ENCODE measurements around the gene ATP6V1G1.

GRCh38 chr9:114614373-114614772 is 26.8 kb downstream of the ATP6V1G1 start:
- TF ChIP-seq NPAS2 (CRISPR knock-in tag; IDR thresholded peaks at IDR 0.05; ENCODE audit: borderline replicate concordance), result no peak
- no peak for TF ChIP-seq EP300 (IDR thresholded peaks at IDR 0.05)
- TF ChIP-seq, protein P1, sequence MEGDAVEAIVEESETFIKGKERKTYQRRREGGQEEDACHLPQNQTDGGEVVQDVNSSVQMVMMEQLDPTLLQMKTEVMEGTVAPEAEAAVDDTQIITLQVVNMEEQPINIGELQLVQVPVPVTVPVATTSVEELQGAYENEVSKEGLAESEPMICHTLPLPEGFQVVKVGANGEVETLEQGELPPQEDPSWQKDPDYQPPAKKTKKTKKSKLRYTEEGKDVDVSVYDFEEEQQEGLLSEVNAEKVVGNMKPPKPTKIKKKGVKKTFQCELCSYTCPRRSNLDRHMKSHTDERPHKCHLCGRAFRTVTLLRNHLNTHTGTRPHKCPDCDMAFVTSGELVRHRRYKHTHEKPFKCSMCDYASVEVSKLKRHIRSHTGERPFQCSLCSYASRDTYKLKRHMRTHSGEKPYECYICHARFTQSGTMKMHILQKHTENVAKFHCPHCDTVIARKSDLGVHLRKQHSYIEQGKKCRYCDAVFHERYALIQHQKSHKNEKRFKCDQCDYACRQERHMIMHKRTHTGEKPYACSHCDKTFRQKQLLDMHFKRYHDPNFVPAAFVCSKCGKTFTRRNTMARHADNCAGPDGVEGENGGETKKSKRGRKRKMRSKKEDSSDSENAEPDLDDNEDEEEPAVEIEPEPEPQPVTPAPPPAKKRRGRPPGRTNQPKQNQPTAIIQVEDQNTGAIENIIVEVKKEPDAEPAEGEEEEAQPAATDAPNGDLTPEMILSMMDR (IDR thresholded peaks at IDR 0.05), result no peak
- no peak for TF ChIP-seq RAD21 (conservative IDR thresholded peaks at IDR 0.05 in 1 of 2, IDR thresholded peaks at IDR 0.05 in 1 of 2)

All from A549 (cell line).